ENCODE data around the gene ALDOA. TPM values are rescaled to one million over a fixed set of nuclear protein-coding genes. Genes with fewer than 3 reads are reported as not detected.

The ALDOA gene
- total RNA-seq, 1 donor from 2014 or later: 611 TPM

GRCh38 chr16:30083216-30084055 lies 17.9 kb downstream of the ALDOA start:
- ATAC-seq (ENCODE audit: low read depth) (peak; percentile 7), DNase-seq (no peak)
- TF ChIP-seq CTCF (IDR thresholded peaks at IDR 0.05): no peak
- Mint-ChIP-seq H3K27me3 (no peaks in the 10 kb centered on the region), H3K4me3 (no peak overlapping the region), H3K9me3 (no peaks in the 10 kb centered on the region), H3K36me3 (ENCODE audit: low read depth) (peaks cover 66% of the 10 kb centered on the region), H3K27ac (no peak overlapping the region), H3K4me1 (peaks cover 5% of the 10 kb centered on the region)
- CTCF ChIA-PET: interaction anchor here (2.1 kb wide), 1 partner anchor 8 kb away, joined by 5 read pairs; the partner anchor contains the start of gene TBX6
- POLR2A ChIA-PET: interaction anchor here (0.5 to 2.5 kb wide), 3 partner anchors 9 to 28 kb away, joined by 3 to 13 read pairs (median 5); partner anchors contain the start of gene TBX6
- intact Hi-C loops (cut with micrococcal nuclease): no loop called here

GRCh38 chr16:30084096-30084815 lies 18.7 kb downstream of the ALDOA start:
- intact Hi-C loops (cut with micrococcal nuclease): no loop called here
- H3K9me3 Mint-ChIP-seq: no peaks in the 10 kb centered on the region

GRCh38 chr16:30084816-30085159 lies 19.2 kb downstream of the ALDOA start:
- H3K4me3 Mint-ChIP-seq: no peak overlapping the region

More at GRCh38 chr16:30084096-30084815, 18.7 kb downstream of the ALDOA start:
- Mint-ChIP-seq H3K36me3 (ENCODE audit: low read depth) (peaks cover 62% of the 10 kb centered on the region), H3K27ac (no peak overlapping the region), H3K4me3 (no peak overlapping the region), H3K4me1 (peaks cover 4% of the 10 kb centered on the region), H3K27me3 (no peaks in the 10 kb centered on the region)
- DNase-seq (no peak), ATAC-seq (ENCODE audit: low read depth) (no peak)
- POLR2A ChIA-PET: interaction anchor here (0.5 to 1.0 kb wide), 3 partner anchors 23 to 98 kb away, joined by 3 to 5 read pairs (median 3); no protein-coding TSS in a partner anchor
- CTCF ChIA-PET: no interaction called here
- no peak for TF ChIP-seq CTCF (IDR thresholded peaks at IDR 0.05)

GRCh38 chr16:30085247-30085646 lies 19.7 kb downstream of the ALDOA start:
- ATAC-seq (ENCODE audit: low read depth): no peak
- no peak overlapping the region for H3K27ac Mint-ChIP-seq

More at GRCh38 chr16:30084816-30085159, 19.2 kb downstream of the ALDOA start:
- no peak for TF ChIP-seq CTCF (IDR thresholded peaks at IDR 0.05)
- no peak for ATAC-seq (ENCODE audit: low read depth)
- Mint-ChIP-seq H3K9me3 (no peaks in the 10 kb centered on the region), H3K27ac (no peak overlapping the region), H3K36me3 (ENCODE audit: low read depth) (peaks cover 57% of the 10 kb centered on the region), H3K4me1 (peaks cover 4% of the 10 kb centered on the region), H3K27me3 (no peaks in the 10 kb centered on the region)
- no peak for DNase-seq
- intact Hi-C loops (cut with micrococcal nuclease): no loop called here
- POLR2A ChIA-PET: interaction anchor here (0.7 to 1.0 kb wide), 2 partner anchors 30 to 97 kb away, joined by 3 read pairs; no protein-coding TSS in a partner anchor
- CTCF ChIA-PET: no interaction called here

More at GRCh38 chr16:30085247-30085646, 19.7 kb downstream of the ALDOA start:
- intact Hi-C loops (cut with micrococcal nuclease): no loop called here
- no peaks in the 10 kb centered on the region for H3K9me3 Mint-ChIP-seq
- TF ChIP-seq CTCF (IDR thresholded peaks at IDR 0.05): no peak
- peaks cover 9% of the 10 kb centered on the region for H3K4me1 Mint-ChIP-seq
- DNase-seq: no peak
- H3K4me3 Mint-ChIP-seq: no peak overlapping the region
- H3K27me3 Mint-ChIP-seq: no peaks in the 10 kb centered on the region
- H3K36me3 Mint-ChIP-seq (ENCODE audit: low read depth): peaks cover 52% of the 10 kb centered on the region
- POLR2A ChIA-PET: interaction anchor here (0.7 to 1.1 kb wide), 2 partner anchors 97 to 98 kb away, joined by 3 read pairs; partner anchors contain the start of gene CORO1A
- CTCF ChIA-PET: no interaction called here

Measured in activated B cell treated with CpG ODN at 0.5 μM for 24 hours (primary cell).